ENCODE data around the gene CDKAL1. TPM values are rescaled to one million over a fixed set of nuclear protein-coding genes. Genes with fewer than 3 reads are reported as not detected.

CDKAL1 gene
- total and polyA plus RNA-seq, 2 of the 13 experiments (the other 11 are each of a cell fraction or from before 2014, with no cell fraction given): 9.5 to 27.7 TPM

- TF ChIP-seq ZNF18 (CRISPR knock-in tag; IDR thresholded peaks at IDR 0.05; ENCODE audit: insufficient replicate concordance) (no peak), RELA (CRISPR knock-in tag; IDR thresholded peaks at IDR 0.05) (no peak), ZNF343 (CRISPR knock-in tag; IDR thresholded peaks at IDR 0.05) (no peak), ZNF563 (CRISPR knock-in tag; IDR thresholded peaks at IDR 0.05) (no peak), PRMT3 (CRISPR knock-in tag; IDR thresholded peaks at IDR 0.05; ENCODE audit: borderline replicate concordance, low read depth) (no peak), ATF4 (CRISPR knock-in tag; IDR thresholded peaks at IDR 0.05) (no peak), ATM (IDR thresholded peaks at IDR 0.05; ENCODE audit: borderline replicate concordance) (no peak), SP1 (IDR thresholded peaks at IDR 0.05) (no peak), SP1 (CRISPR knock-in tag; IDR thresholded peaks at IDR 0.05) (no peak), ZNF841 (CRISPR knock-in tag; IDR thresholded peaks at IDR 0.05; ENCODE audit: borderline replicate concordance) (no peak), GATAD2A (CRISPR knock-in tag; IDR thresholded peaks at IDR 0.05) (no peak)
Measured at GRCh38 chr6:21278375-21278745, 744.1 kb downstream of the CDKAL1 start (continued).

GRCh38 chr6:21279619-21280018 lies 745.4 kb downstream of the CDKAL1 start:
- Histone ChIP-seq H4K20me1 (ENCODE audit: insufficient read depth, low read length) (no peaks in the 10 kb centered on the region), H3K79me2 (ENCODE audit: insufficient read depth, low read length) (no peaks in the 10 kb centered on the region), H3K4me3 (replicated peaks in 1 of 3; ENCODE audit: insufficient read depth in 1 of 3, low read depth in 2 of 3, low read length in 3 of 3) (no peak overlapping the region), H3K9ac (ENCODE audit: insufficient read depth, low read depth, low read length) (no peak overlapping the region), H3K4me2 (ENCODE audit: low read depth, low read length) (no peak overlapping the region), H3K4me1 (ENCODE audit: insufficient read depth, low read length) (no peaks in the 10 kb centered on the region), H3K27me3 (ENCODE audit: control insufficient read depth in 1 of 2, insufficient read depth in 2 of 2, low read length in 2 of 2) (no peaks in the 10 kb centered on the region; a peak in 1 of 5 replicates), H3K27ac (ENCODE audit: extremely low read length, insufficient read depth, low read length) (no peak overlapping the region), H2AFZ (ENCODE audit: low read length) (no peak overlapping the region), H3K9me3 (ENCODE audit: low read length) (no peaks in the 10 kb centered on the region), H3K36me3 (replicated peaks in 1 of 2; ENCODE audit: control insufficient read depth in 1 of 2, insufficient read depth in 2 of 2, low read length in 2 of 2) (no peaks in the 10 kb centered on the region)
- intact Hi-C loops (cut with micrococcal nuclease; ENCODE audit: unreplicated experiment): no loop called here
- ATAC-seq (no peak), FAIRE-seq (no peak), DNase-seq (ENCODE audit: low spot score) (no peak)
- no TSS peak for BruUV-seq (replicated peaks)
- POLR2A ChIA-PET: no interaction called here
- WGBS (ENCODE audit: low lambda C conversion rate): 2% methylated on average over 5 of the region's 5 CpGs
- in situ Hi-C loops (cut with HindIII; ENCODE audit: extremely low pct_ligation_motif_present, low pct_unique_long_range_greater_than_20kb): no loop called here
- CTCF ChIA-PET (ENCODE audit: low intra/inter-chr PET ratio, low total read pairs): no interaction called here
- TF ChIP-seq ZNF260 (CRISPR knock-in tag; IDR thresholded peaks at IDR 0.05; ENCODE audit: borderline replicate concordance, low read depth) (no peak), CHD2 (IDR thresholded peaks at IDR 0.05; ENCODE audit: low read depth, low read length) (no peak), ZBTB21 (CRISPR knock-in tag; IDR thresholded peaks at IDR 0.05) (no peak), BHLHE40 (IDR thresholded peaks at IDR 0.05; ENCODE audit: low read length) (no peak), PRDM15 (CRISPR knock-in tag; IDR thresholded peaks at IDR 0.05) (no peak), IRF2 (CRISPR knock-in tag; IDR thresholded peaks at IDR 0.05) (no peak), REXO4 (CRISPR knock-in tag; IDR thresholded peaks at IDR 0.05; ENCODE audit: borderline replicate concordance) (no peak), RXRA (CRISPR knock-in tag; IDR thresholded peaks at IDR 0.05) (no peak), ZNF44 (CRISPR knock-in tag; IDR thresholded peaks at IDR 0.05) (no peak), ZNF615 (CRISPR knock-in tag; IDR thresholded peaks at IDR 0.05; ENCODE audit: borderline replicate concordance) (no peak)
